ENCODE data around the gene SPDEF. TPM values are rescaled to one million over a fixed set of nuclear protein-coding genes. Genes with fewer than 3 reads are reported as not detected.

The SPDEF gene
- total and polyA plus RNA-seq, 2 experiments from 2014 or later, result 0.69 TPM; not detected in 1

DNA sequence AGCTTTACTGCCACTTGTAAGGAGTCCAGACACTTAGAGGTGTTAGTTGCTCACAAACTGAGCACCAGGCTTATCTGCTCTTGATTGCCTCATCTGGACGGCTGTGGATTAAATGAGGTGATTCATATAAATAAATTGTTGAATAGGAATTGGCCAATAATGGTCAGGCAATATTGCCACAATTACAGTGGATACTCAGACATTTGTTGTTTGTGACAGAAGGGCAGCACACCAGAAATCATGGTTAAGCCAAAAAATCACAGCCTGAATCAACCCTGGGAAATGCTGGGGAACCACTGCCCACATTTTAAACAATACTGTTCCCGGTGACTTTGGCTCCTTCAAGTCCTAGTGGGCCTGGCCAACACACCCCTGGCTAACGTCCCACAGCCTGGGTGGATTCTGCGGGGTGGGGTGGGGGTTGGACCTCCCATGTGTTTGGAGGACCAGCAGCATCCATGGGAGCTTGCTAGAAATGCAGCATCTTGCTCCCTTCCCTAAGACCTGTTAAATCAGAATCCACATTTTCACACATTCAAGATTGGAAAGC, 29.5 kb upstream of the SPDEF start (continued):
- TF ChIP-seq, protein P1, sequence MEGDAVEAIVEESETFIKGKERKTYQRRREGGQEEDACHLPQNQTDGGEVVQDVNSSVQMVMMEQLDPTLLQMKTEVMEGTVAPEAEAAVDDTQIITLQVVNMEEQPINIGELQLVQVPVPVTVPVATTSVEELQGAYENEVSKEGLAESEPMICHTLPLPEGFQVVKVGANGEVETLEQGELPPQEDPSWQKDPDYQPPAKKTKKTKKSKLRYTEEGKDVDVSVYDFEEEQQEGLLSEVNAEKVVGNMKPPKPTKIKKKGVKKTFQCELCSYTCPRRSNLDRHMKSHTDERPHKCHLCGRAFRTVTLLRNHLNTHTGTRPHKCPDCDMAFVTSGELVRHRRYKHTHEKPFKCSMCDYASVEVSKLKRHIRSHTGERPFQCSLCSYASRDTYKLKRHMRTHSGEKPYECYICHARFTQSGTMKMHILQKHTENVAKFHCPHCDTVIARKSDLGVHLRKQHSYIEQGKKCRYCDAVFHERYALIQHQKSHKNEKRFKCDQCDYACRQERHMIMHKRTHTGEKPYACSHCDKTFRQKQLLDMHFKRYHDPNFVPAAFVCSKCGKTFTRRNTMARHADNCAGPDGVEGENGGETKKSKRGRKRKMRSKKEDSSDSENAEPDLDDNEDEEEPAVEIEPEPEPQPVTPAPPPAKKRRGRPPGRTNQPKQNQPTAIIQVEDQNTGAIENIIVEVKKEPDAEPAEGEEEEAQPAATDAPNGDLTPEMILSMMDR (conservative IDR thresholded peaks at IDR 0.05; ENCODE audit: low read depth in 2 of 2), result no peak

DNA sequence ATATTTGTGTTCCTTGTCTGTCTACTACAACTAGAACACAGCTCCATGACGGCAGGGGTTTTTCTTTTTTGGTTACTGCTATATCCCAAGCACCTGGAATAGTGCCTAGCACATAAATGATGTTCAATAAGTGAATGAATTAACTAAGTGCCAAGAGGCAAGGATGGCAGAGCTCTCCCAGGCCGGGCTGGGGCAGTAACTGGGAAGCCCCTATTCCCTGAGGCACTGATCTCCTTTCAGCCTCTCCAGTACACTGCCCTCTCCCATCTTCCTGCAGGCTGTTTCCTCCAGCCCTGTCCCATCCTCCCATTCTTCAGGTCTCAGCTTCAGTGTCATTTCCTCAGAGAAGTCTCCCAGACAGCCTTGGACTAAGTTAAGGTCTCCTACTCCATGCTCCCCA, 29.0 kb upstream of the SPDEF start:
- no peak overlapping the region for H3K27ac ChIP-seq (ENCODE audit: low read depth)
- H4K20me1 ChIP-seq (replicated peaks; ENCODE audit: insufficient read depth), result peaks cover 14% of the 10 kb centered on the region
- H3F3A ChIP-seq (replicated peaks; ENCODE audit: low read depth), result 0 out of 2 replicates have a peak, but pooled peaks cover 4% of the 10 kb centered on the region
- H3K4me3 ChIP-seq, result no peak overlapping the region
- no peak overlapping the region for H3K4me2 ChIP-seq
- peaks cover 36% of the 10 kb centered on the region for H3K4me1 Mint-ChIP-seq
- H3K9me3 Mint-ChIP-seq, result no peaks in the 10 kb centered on the region
- DNase-seq (ENCODE audit: low spot score) (no peak), ATAC-seq (no peak)
- H3K79me2 ChIP-seq (replicated peaks; ENCODE audit: insufficient read depth), result no peaks in the 10 kb centered on the region
- H3K4me1 ChIP-seq (ENCODE audit: insufficient read depth), result peaks cover 8% of the 10 kb centered on the region; the same call in 1 of the 2 replicates
- H3K9me2 ChIP-seq (ENCODE audit: insufficient read depth), result no peaks in the 10 kb centered on the region
- H3K4me3 Mint-ChIP-seq, result no peak overlapping the region
- H3K27ac Mint-ChIP-seq, result no peak overlapping the region
- peaks cover 2% of the 10 kb centered on the region for H3K27me3 Mint-ChIP-seq (ENCODE audit: insufficient read depth, low read depth, poor library complexity)
- H3K36me3 Mint-ChIP-seq (ENCODE audit: low read depth), result no peaks in the 10 kb centered on the region
- H3K36me3 ChIP-seq (ENCODE audit: insufficient read depth), result no peaks in the 10 kb centered on the region; the same call in 1 of the 2 replicates
- no peak overlapping the region for H2AFZ ChIP-seq
- no peaks in the 10 kb centered on the region for H3K27me3 ChIP-seq (ENCODE audit: insufficient read depth)
- no peak for TF ChIP-seq ZNF114 (CRISPR knock-in tag; IDR thresholded peaks at IDR 0.05)
- TF ChIP-seq CREB1 (CRISPR knock-in tag; IDR thresholded peaks at IDR 0.05; ENCODE audit: low read depth), result no peak
- TF ChIP-seq, protein P2, sequence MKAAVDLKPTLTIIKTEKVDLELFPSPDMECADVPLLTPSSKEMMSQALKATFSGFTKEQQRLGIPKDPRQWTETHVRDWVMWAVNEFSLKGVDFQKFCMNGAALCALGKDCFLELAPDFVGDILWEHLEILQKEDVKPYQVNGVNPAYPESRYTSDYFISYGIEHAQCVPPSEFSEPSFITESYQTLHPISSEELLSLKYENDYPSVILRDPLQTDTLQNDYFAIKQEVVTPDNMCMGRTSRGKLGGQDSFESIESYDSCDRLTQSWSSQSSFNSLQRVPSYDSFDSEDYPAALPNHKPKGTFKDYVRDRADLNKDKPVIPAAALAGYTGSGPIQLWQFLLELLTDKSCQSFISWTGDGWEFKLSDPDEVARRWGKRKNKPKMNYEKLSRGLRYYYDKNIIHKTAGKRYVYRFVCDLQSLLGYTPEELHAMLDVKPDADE (IDR thresholded peaks at IDR 0.05), result no peak
- TF ChIP-seq, protein P1 (conservative IDR thresholded peaks at IDR 0.05; ENCODE audit: low read depth in 2 of 2), result no peak
- TF ChIP-seq, protein P3, sequence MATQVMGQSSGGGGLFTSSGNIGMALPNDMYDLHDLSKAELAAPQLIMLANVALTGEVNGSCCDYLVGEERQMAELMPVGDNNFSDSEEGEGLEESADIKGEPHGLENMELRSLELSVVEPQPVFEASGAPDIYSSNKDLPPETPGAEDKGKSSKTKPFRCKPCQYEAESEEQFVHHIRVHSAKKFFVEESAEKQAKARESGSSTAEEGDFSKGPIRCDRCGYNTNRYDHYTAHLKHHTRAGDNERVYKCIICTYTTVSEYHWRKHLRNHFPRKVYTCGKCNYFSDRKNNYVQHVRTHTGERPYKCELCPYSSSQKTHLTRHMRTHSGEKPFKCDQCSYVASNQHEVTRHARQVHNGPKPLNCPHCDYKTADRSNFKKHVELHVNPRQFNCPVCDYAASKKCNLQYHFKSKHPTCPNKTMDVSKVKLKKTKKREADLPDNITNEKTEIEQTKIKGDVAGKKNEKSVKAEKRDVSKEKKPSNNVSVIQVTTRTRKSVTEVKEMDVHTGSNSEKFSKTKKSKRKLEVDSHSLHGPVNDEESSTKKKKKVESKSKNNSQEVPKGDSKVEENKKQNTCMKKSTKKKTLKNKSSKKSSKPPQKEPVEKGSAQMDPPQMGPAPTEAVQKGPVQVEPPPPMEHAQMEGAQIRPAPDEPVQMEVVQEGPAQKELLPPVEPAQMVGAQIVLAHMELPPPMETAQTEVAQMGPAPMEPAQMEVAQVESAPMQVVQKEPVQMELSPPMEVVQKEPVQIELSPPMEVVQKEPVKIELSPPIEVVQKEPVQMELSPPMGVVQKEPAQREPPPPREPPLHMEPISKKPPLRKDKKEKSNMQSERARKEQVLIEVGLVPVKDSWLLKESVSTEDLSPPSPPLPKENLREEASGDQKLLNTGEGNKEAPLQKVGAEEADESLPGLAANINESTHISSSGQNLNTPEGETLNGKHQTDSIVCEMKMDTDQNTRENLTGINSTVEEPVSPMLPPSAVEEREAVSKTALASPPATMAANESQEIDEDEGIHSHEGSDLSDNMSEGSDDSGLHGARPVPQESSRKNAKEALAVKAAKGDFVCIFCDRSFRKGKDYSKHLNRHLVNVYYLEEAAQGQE (IDR thresholded peaks at IDR 0.05; ENCODE audit: unreplicated experiment), result no peak
- no peak for TF ChIP-seq STAT1 (IDR thresholded peaks at IDR 0.05; ENCODE audit: unreplicated experiment)
- no peak for TF ChIP-seq NANOG (IDR thresholded peaks at IDR 0.05; ENCODE audit: borderline replicate concordance)
- no peak for TF ChIP-seq EZH2phosphoT487 (IDR thresholded peaks at IDR 0.05; ENCODE audit: unreplicated experiment)
- TF ChIP-seq JUNB (IDR thresholded peaks at IDR 0.05; ENCODE audit: unreplicated experiment), result no peak
- no peak for TF ChIP-seq ZNF331 (CRISPR knock-in tag; IDR thresholded peaks at IDR 0.05; ENCODE audit: low read depth)
